ENCODE data around the gene PDK3. TPM values are rescaled to one million over a fixed set of nuclear protein-coding genes. Genes with fewer than 3 reads are reported as not detected.

PDK3 gene
- polyA plus RNA-seq, 2 donors, result 1.9 to 2.6 TPM

- 39 to 45% methylated on average over 6 of the region's 6 CpGs for WGBS, 2 donors
Measured at GRCh38 chrX:24493740-24494581, 28.9 kb downstream of the PDK3 start.

GRCh38 chrX:24494647-24495075, 29.6 kb downstream of the PDK3 start:
- H3K9me3 ChIP-seq (ENCODE audit: control insufficient read depth in 2 of 2, insufficient read depth in 1 of 2, low read depth in 1 of 2, low read length in 1 of 2), result no peaks in the 10 kb centered on the region
- H3K27me3 ChIP-seq (ENCODE audit: control insufficient read depth in 1 of 2, insufficient read depth in 2 of 2, low read length in 2 of 2), result peaks cover 0 to 3% of the 10 kb centered on the region in 2 donors
- no peaks in the 10 kb centered on the region for H3K4me1 ChIP-seq (ENCODE audit: control insufficient read depth in 2 of 2, insufficient read depth in 2 of 2, low read length in 1 of 2)
- no peaks in the 10 kb centered on the region for H3K36me3 ChIP-seq (ENCODE audit: control insufficient read depth in 2 of 2, insufficient read depth in 2 of 2, low read length in 1 of 2)
- H3K4me3 ChIP-seq (ENCODE audit: low read depth in 1 of 2, low read length in 2 of 2), result no peak overlapping the region
- no peak overlapping the region for H3K27ac ChIP-seq (ENCODE audit: low read depth in 2 of 2, low read length in 1 of 2)
- 6 to 35% methylated on average over 8 of the region's 8 CpGs for WGBS, 2 donors

More at GRCh38 chrX:24493740-24494581, 28.9 kb downstream of the PDK3 start:
- Histone ChIP-seq H3K4me1 (ENCODE audit: control insufficient read depth in 2 of 2, insufficient read depth in 2 of 2, low read length in 1 of 2) (no peaks in the 10 kb centered on the region), H3K36me3 (ENCODE audit: control insufficient read depth in 2 of 2, insufficient read depth in 2 of 2, low read length in 1 of 2) (no peaks in the 10 kb centered on the region), H3K27me3 (ENCODE audit: control insufficient read depth in 1 of 2, insufficient read depth in 2 of 2, low read length in 2 of 2) (peaks cover 0 to 3% of the 10 kb centered on the region in 2 donors), H3K4me3 (ENCODE audit: low read depth in 1 of 2, low read length in 2 of 2) (no peak overlapping the region), H3K9me3 (ENCODE audit: control insufficient read depth in 2 of 2, insufficient read depth in 1 of 2, low read depth in 1 of 2, low read length in 1 of 2) (no peaks in the 10 kb centered on the region), H3K27ac (ENCODE audit: low read depth in 2 of 2, low read length in 1 of 2) (no peak overlapping the region)

- Histone ChIP-seq H3K9me3 (ENCODE audit: control insufficient read depth in 2 of 2, insufficient read depth in 1 of 2, low read depth in 1 of 2, low read length in 1 of 2) (no peaks in the 10 kb centered on the region), H3K4me3 (ENCODE audit: low read depth in 1 of 2, low read length in 2 of 2) (no peak overlapping the region), H3K27ac (ENCODE audit: low read depth in 2 of 2, low read length in 1 of 2) (no peak overlapping the region), H3K36me3 (ENCODE audit: control insufficient read depth in 2 of 2, insufficient read depth in 2 of 2, low read length in 1 of 2) (no peaks in the 10 kb centered on the region), H3K27me3 (ENCODE audit: control insufficient read depth in 1 of 2, insufficient read depth in 2 of 2, low read length in 2 of 2) (peaks cover 0 to 3% of the 10 kb centered on the region in 2 donors), H3K4me1 (ENCODE audit: control insufficient read depth in 2 of 2, insufficient read depth in 2 of 2, low read length in 1 of 2) (no peaks in the 10 kb centered on the region)
- WGBS, 2 donors, result 78 to 85% methylated on average over 6 of the region's 6 CpGs
Measured at GRCh38 chrX:24495700-24496099, 30.6 kb downstream of the PDK3 start.

GRCh38 chrX:24498181-24498580, 33.1 kb downstream of the PDK3 start:
- peaks cover 0 to 3% of the 10 kb centered on the region in 2 donors for H3K27me3 ChIP-seq (ENCODE audit: control insufficient read depth in 1 of 2, insufficient read depth in 2 of 2, low read length in 2 of 2)
- no peaks in the 10 kb centered on the region for H3K4me1 ChIP-seq (ENCODE audit: control insufficient read depth in 2 of 2, insufficient read depth in 2 of 2, low read length in 1 of 2)
- H3K36me3 ChIP-seq (ENCODE audit: control insufficient read depth in 2 of 2, insufficient read depth in 2 of 2, low read length in 1 of 2), result no peaks in the 10 kb centered on the region
- no peak overlapping the region for H3K27ac ChIP-seq (ENCODE audit: low read depth in 2 of 2, low read length in 1 of 2)
- H3K4me3 ChIP-seq (ENCODE audit: low read depth in 1 of 2, low read length in 2 of 2), result no peak overlapping the region
- H3K9me3 ChIP-seq (ENCODE audit: control insufficient read depth in 2 of 2, insufficient read depth in 1 of 2, low read depth in 1 of 2, low read length in 1 of 2), result no peaks in the 10 kb centered on the region
- WGBS, 2 donors, result 49 to 70% methylated on average over 5 of the region's 5 CpGs

- no peak overlapping the region for H3K4me3 ChIP-seq (ENCODE audit: low read depth in 1 of 2, low read length in 2 of 2)
- no peak overlapping the region for H3K27ac ChIP-seq (ENCODE audit: low read depth in 2 of 2, low read length in 1 of 2)
- H3K27me3 ChIP-seq (ENCODE audit: control insufficient read depth in 1 of 2, insufficient read depth in 2 of 2, low read length in 2 of 2), result peaks cover 0 to 3% of the 10 kb centered on the region in 2 donors
- no peaks in the 10 kb centered on the region for H3K4me1 ChIP-seq (ENCODE audit: control insufficient read depth in 2 of 2, insufficient read depth in 2 of 2, low read length in 1 of 2)
- 13 to 23% methylated on average over 2 of the region's 2 CpGs for WGBS, 2 donors
- H3K9me3 ChIP-seq (ENCODE audit: control insufficient read depth in 2 of 2, insufficient read depth in 1 of 2, low read depth in 1 of 2, low read length in 1 of 2), result no peaks in the 10 kb centered on the region
- H3K36me3 ChIP-seq (ENCODE audit: control insufficient read depth in 2 of 2, insufficient read depth in 2 of 2, low read length in 1 of 2), result no peaks in the 10 kb centered on the region
Measured at GRCh38 chrX:24498975-24499374, 33.9 kb downstream of the PDK3 start.

- Histone ChIP-seq H3K9me3 (ENCODE audit: control insufficient read depth in 2 of 2, insufficient read depth in 1 of 2, low read depth in 1 of 2, low read length in 1 of 2) (no peaks in the 10 kb centered on the region), H3K27me3 (ENCODE audit: control insufficient read depth in 1 of 2, insufficient read depth in 2 of 2, low read length in 2 of 2) (no peaks in the 10 kb centered on the region)
- 56 to 65% methylated on average over 1 of the region's 1 CpG for WGBS, 2 donors
Measured at GRCh38 chrX:24506082-24506481, 41.0 kb downstream of the PDK3 start.

GRCh38 chrX:24508375-24508774, 43.3 kb downstream of the PDK3 start:
- Histone ChIP-seq H3K4me3 (ENCODE audit: low read depth in 1 of 2, low read length in 2 of 2) (no peak overlapping the region), H3K27me3 (ENCODE audit: control insufficient read depth in 1 of 2, insufficient read depth in 2 of 2, low read length in 2 of 2) (no peaks in the 10 kb centered on the region)
- 90 to 93% methylated on average over 8 of the region's 8 CpGs for WGBS, 2 donors

More at GRCh38 chrX:24506082-24506481, 41.0 kb downstream of the PDK3 start:
- no peaks in the 10 kb centered on the region for H3K36me3 ChIP-seq (ENCODE audit: control insufficient read depth in 2 of 2, insufficient read depth in 2 of 2, low read length in 1 of 2)
- no peak overlapping the region for H3K4me3 ChIP-seq (ENCODE audit: low read depth in 1 of 2, low read length in 2 of 2)
- no peak overlapping the region for H3K27ac ChIP-seq (ENCODE audit: low read depth in 2 of 2, low read length in 1 of 2)
- no peaks in the 10 kb centered on the region for H3K4me1 ChIP-seq (ENCODE audit: control insufficient read depth in 2 of 2, insufficient read depth in 2 of 2, low read length in 1 of 2)

GRCh38 chrX:24513416-24513815, 48.3 kb downstream of the PDK3 start:
- WGBS, 2 donors, result 70 to 73% methylated on average over 5 of the region's 5 CpGs

More at GRCh38 chrX:24508375-24508774, 43.3 kb downstream of the PDK3 start:
- no peaks in the 10 kb centered on the region for H3K9me3 ChIP-seq (ENCODE audit: control insufficient read depth in 2 of 2, insufficient read depth in 1 of 2, low read depth in 1 of 2, low read length in 1 of 2)
- no peak overlapping the region for H3K27ac ChIP-seq (ENCODE audit: low read depth in 2 of 2, low read length in 1 of 2)
- no peaks in the 10 kb centered on the region for H3K36me3 ChIP-seq (ENCODE audit: control insufficient read depth in 2 of 2, insufficient read depth in 2 of 2, low read length in 1 of 2)
- no peaks in the 10 kb centered on the region for H3K4me1 ChIP-seq (ENCODE audit: control insufficient read depth in 2 of 2, insufficient read depth in 2 of 2, low read length in 1 of 2)

GRCh38 chrX:24515447-24515846, 50.4 kb downstream of the PDK3 start:
- Histone ChIP-seq H3K27me3 (ENCODE audit: control insufficient read depth in 1 of 2, insufficient read depth in 2 of 2, low read length in 2 of 2) (no peaks in the 10 kb centered on the region), H3K4me3 (ENCODE audit: low read depth in 1 of 2, low read length in 2 of 2) (no peak overlapping the region), H3K9me3 (ENCODE audit: control insufficient read depth in 2 of 2, insufficient read depth in 1 of 2, low read depth in 1 of 2, low read length in 1 of 2) (no peaks in the 10 kb centered on the region), H3K36me3 (ENCODE audit: control insufficient read depth in 2 of 2, insufficient read depth in 2 of 2, low read length in 1 of 2) (no peaks in the 10 kb centered on the region), H3K27ac (ENCODE audit: low read depth in 2 of 2, low read length in 1 of 2) (no peak overlapping the region), H3K4me1 (ENCODE audit: control insufficient read depth in 2 of 2, insufficient read depth in 2 of 2, low read length in 1 of 2) (no peaks in the 10 kb centered on the region)
- WGBS, 2 donors, result 60 to 63% methylated on average over 4 of the region's 4 CpGs

More at GRCh38 chrX:24513416-24513815, 48.3 kb downstream of the PDK3 start:
- Histone ChIP-seq H3K36me3 (ENCODE audit: control insufficient read depth in 2 of 2, insufficient read depth in 2 of 2, low read length in 1 of 2) (no peaks in the 10 kb centered on the region), H3K4me3 (ENCODE audit: low read depth in 1 of 2, low read length in 2 of 2) (no peak overlapping the region), H3K27ac (ENCODE audit: low read depth in 2 of 2, low read length in 1 of 2) (no peak overlapping the region), H3K4me1 (ENCODE audit: control insufficient read depth in 2 of 2, insufficient read depth in 2 of 2, low read length in 1 of 2) (no peaks in the 10 kb centered on the region), H3K9me3 (ENCODE audit: control insufficient read depth in 2 of 2, insufficient read depth in 1 of 2, low read depth in 1 of 2, low read length in 1 of 2) (no peaks in the 10 kb centered on the region), H3K27me3 (ENCODE audit: control insufficient read depth in 1 of 2, insufficient read depth in 2 of 2, low read length in 2 of 2) (no peaks in the 10 kb centered on the region)

GRCh38 chrX:24520472-24520871, 55.4 kb downstream of the PDK3 start:
- no peaks in the 10 kb centered on the region for H3K4me1 ChIP-seq (ENCODE audit: control insufficient read depth in 2 of 2, insufficient read depth in 2 of 2, low read length in 1 of 2)
- 88 to 90% methylated on average over 2 of the region's 2 CpGs for WGBS, 2 donors
- H3K4me3 ChIP-seq (ENCODE audit: low read depth in 1 of 2, low read length in 2 of 2), result no peak overlapping the region
- no peak overlapping the region for H3K27ac ChIP-seq (ENCODE audit: low read depth in 2 of 2, low read length in 1 of 2)
- no peaks in the 10 kb centered on the region for H3K9me3 ChIP-seq (ENCODE audit: control insufficient read depth in 2 of 2, insufficient read depth in 1 of 2, low read depth in 1 of 2, low read length in 1 of 2)
- no peaks in the 10 kb centered on the region for H3K27me3 ChIP-seq (ENCODE audit: control insufficient read depth in 1 of 2, insufficient read depth in 2 of 2, low read length in 2 of 2)
- H3K36me3 ChIP-seq (ENCODE audit: control insufficient read depth in 2 of 2, insufficient read depth in 2 of 2, low read length in 1 of 2), result no peaks in the 10 kb centered on the region

Data from esophagus (tissue), 2 donors.